OCI-LY1 (cell line): ENCODE results near the gene EPHA8.

Source experiments
- H2AFZ ChIP-seq: fragments of 200-600 bp; sonication (generic), shearing (Covaris generic); 2 replicates; pipeline ENCODE4 v1.6.0; 2014; ENCODE audit warnings: antibody characterized with exemption, mild to moderate bottlenecking, low read length
- H3F3A ChIP-seq: fragments of 200-600 bp; sonication (generic), shearing (Covaris generic); 2 replicates; pipeline ENCODE4 v1.6.0; 2014; ENCODE audit warnings: mild to moderate bottlenecking, antibody characterized with exemption, low read length, moderate library complexity; ENCODE audit not compliant: insufficient read depth
- H3K27ac ChIP-seq: fragments of 200-600 bp; sonication (generic); 2 replicates; pipeline ENCODE4 v1.5.1; 2014; ENCODE audit warnings: low read length, mixed run types, mild to moderate bottlenecking, low read depth; ENCODE audit not compliant: poor library complexity, severe bottlenecking
- H3K27me3 ChIP-seq: fragments of 200-600 bp; sonication (generic); 2 replicates; pipeline ENCODE4 v1.6.0; 2014; ENCODE audit warnings: antibody characterized with exemption, mild to moderate bottlenecking, low read length, moderate library complexity; ENCODE audit not compliant: insufficient read depth
- H3K36me3 ChIP-seq: fragments of 200-600 bp; sonication (generic); 2 replicates; pipeline ENCODE4 v1.6.1; 2014; ENCODE audit warnings: mild to moderate bottlenecking, antibody characterized with exemption, low read length, moderate library complexity, mixed read lengths; ENCODE audit not compliant: insufficient read depth
- H3K4me1 ChIP-seq: fragments of 200-600 bp; sonication (generic); 2 replicates; pipeline ENCODE4 v1.5.1; 2014; ENCODE audit warnings: mild to moderate bottlenecking, low read length, moderate library complexity; ENCODE audit not compliant: insufficient read depth, severe bottlenecking
- H3K4me2 ChIP-seq: fragments of 200-600 bp; sonication (generic), shearing (Covaris generic); 2 replicates; pipeline ENCODE4 v1.6.1; 2014; ENCODE audit warnings: low read length
- H3K4me3 ChIP-seq: fragments of 200-600 bp; sonication (generic); 2 replicates; pipeline ENCODE4 v1.5.1; 2014; ENCODE audit warnings: low read length, low read depth, mild to moderate bottlenecking, mixed read lengths; ENCODE audit not compliant: poor library complexity, severe bottlenecking
- H3K79me2 ChIP-seq: fragments of 200-600 bp; shearing (Covaris generic); 2 replicates; pipeline ENCODE4 v1.6.1; 2016; ENCODE audit warnings: mixed run types, low read length, mixed read lengths; ENCODE audit not compliant: insufficient read depth
- H3K9ac ChIP-seq: fragments of 200-600 bp; sonication (generic), shearing (Covaris generic); 2 replicates; pipeline ENCODE4 v1.6.1; 2014; ENCODE audit warnings: mild to moderate bottlenecking, low read length, mixed read lengths
- H3K9me2 ChIP-seq: fragments of 200-600 bp; sonication (generic), shearing (Covaris generic); 2 replicates; pipeline ENCODE4 v1.6.1; 2014; ENCODE audit warnings: low read depth, mild to moderate bottlenecking, low read length, mixed read lengths
- H3K9me3 ChIP-seq: fragments of 200-600 bp; shearing (Covaris generic); 2 replicates; pipeline ENCODE4 v1.6.1; 2014; ENCODE audit warnings: low read length, mixed read lengths
- H4K20me1 ChIP-seq: fragments of 200-600 bp; sonication (generic), shearing (Covaris generic); 2 replicates; pipeline ENCODE4 v1.6.0; 2016; ENCODE audit warnings: mild to moderate bottlenecking, low read length; ENCODE audit not compliant: insufficient read depth
- EZH2 ChIP-seq: fragments of 200-600 bp; sonication (generic), shearing (Covaris generic); IDR thresholded peaks from 2 replicates; pipeline ENCODE4 v1.8.0; 2017; ENCODE audit warnings: borderline replicate concordance, mixed run types, mild to moderate bottlenecking, antibody characterized with exemption, low read length, moderate library complexity, mixed read lengths
- TF ChIP-seq, protein P1 (sequence below): fragments of 200-600 bp; sonication (generic), shearing (Covaris generic); IDR thresholded peaks from 2 replicates; pipeline ENCODE4 v1.5.1; 2017; ENCODE audit warnings: mild to moderate bottlenecking, antibody characterized with exemption, low read length, moderate library complexity, mixed read lengths

Gene EPHA8

GRCh38 chr1:22563671-22564602 is 648 bp downstream of the EPHA8 start:
- Histone ChIP-seq H3K79me2 (no peaks in the 10 kb centered on the region), H3K9ac (no peak overlapping the region), H3K36me3 (no peaks in the 10 kb centered on the region), H3K9me3 (no peaks in the 10 kb centered on the region), H3F3A (no peaks in the 10 kb centered on the region), H3K9me2 (no peaks in the 10 kb centered on the region), H3K4me3 (no peak overlapping the region), H3K4me2 (no peak overlapping the region), H3K4me1 (no peaks in the 10 kb centered on the region), H3K27ac (no peak overlapping the region), H4K20me1 (no peaks in the 10 kb centered on the region), H2AFZ (no peak overlapping the region), H3K27me3 (0 out of 2 replicates have a peak, but pooled peaks cover 5% of the 10 kb centered on the region)
- TF ChIP-seq EZH2: no peak
- TF ChIP-seq, protein P1, sequence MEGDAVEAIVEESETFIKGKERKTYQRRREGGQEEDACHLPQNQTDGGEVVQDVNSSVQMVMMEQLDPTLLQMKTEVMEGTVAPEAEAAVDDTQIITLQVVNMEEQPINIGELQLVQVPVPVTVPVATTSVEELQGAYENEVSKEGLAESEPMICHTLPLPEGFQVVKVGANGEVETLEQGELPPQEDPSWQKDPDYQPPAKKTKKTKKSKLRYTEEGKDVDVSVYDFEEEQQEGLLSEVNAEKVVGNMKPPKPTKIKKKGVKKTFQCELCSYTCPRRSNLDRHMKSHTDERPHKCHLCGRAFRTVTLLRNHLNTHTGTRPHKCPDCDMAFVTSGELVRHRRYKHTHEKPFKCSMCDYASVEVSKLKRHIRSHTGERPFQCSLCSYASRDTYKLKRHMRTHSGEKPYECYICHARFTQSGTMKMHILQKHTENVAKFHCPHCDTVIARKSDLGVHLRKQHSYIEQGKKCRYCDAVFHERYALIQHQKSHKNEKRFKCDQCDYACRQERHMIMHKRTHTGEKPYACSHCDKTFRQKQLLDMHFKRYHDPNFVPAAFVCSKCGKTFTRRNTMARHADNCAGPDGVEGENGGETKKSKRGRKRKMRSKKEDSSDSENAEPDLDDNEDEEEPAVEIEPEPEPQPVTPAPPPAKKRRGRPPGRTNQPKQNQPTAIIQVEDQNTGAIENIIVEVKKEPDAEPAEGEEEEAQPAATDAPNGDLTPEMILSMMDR: no peak

GRCh38 chr1:22566161-22566560 is 2.9 kb downstream of the EPHA8 start:
- Histone ChIP-seq H2AFZ (no peak overlapping the region), H3K4me1 (no peaks in the 10 kb centered on the region), H3F3A (no peaks in the 10 kb centered on the region), H3K9ac (no peak overlapping the region), H3K36me3 (no peaks in the 10 kb centered on the region), H4K20me1 (no peaks in the 10 kb centered on the region), H3K9me2 (no peaks in the 10 kb centered on the region), H3K9me3 (no peaks in the 10 kb centered on the region), H3K27ac (no peak overlapping the region), H3K27me3 (no peaks in the 10 kb centered on the region), H3K79me2 (no peaks in the 10 kb centered on the region), H3K4me2 (no peak overlapping the region), H3K4me3 (no peak overlapping the region)
- no peak for TF ChIP-seq EZH2
- TF ChIP-seq, protein P1: no peak

- Histone ChIP-seq H3F3A (no peaks in the 10 kb centered on the region), H3K36me3 (no peaks in the 10 kb centered on the region), H3K9me3 (no peaks in the 10 kb centered on the region), H3K4me1 (no peaks in the 10 kb centered on the region), H3K79me2 (no peaks in the 10 kb centered on the region), H3K9ac (no peak overlapping the region), H2AFZ (no peak overlapping the region), H3K9me2 (no peaks in the 10 kb centered on the region), H4K20me1 (no peaks in the 10 kb centered on the region), H3K27me3 (no peaks in the 10 kb centered on the region), H3K4me2 (no peak overlapping the region), H3K27ac (no peak overlapping the region), H3K4me3 (no peak overlapping the region)
- TF ChIP-seq EZH2: no peak
- TF ChIP-seq, protein P1: no peak
Observed at GRCh38 chr1:22567197-22567596, 3.9 kb downstream of the EPHA8 start.
